Heart left ventricle (tissue), 16 donors: Measurements from ENCODE around the gene DUSP16. TPM values are rescaled to one million over a fixed set of nuclear protein-coding genes. Genes with fewer than 3 reads are reported as not detected.

Experiments used
- ATAC-seq, 4 donors: fragments of 200-7000 bp; cut with Tn5 transposase; one replicate each; pipeline ENCODE4 v1.9.1; 2020 to 2022; ENCODE audit warnings: moderate library complexity in 4 of 4, mild to moderate bottlenecking in 3 of 4, moderate number of reproducible peaks in 1 of 4
- DNase-seq, 5 donors: peaks; one replicate each; pipeline ENCODE4 v3.0.0-alpha.2; 2020
- H3K27ac ChIP-seq, 12 donors: fragments of 200-600 bp; sonication (generic) in 4 of 12; one replicate each; pipeline versions ENCODE4 v1.5.0 to v1.8.0; 2016 to 2022; ENCODE audit warnings: mild to moderate bottlenecking in 2 of 12
- H3K27me3 ChIP-seq, 9 donors: fragments of 200-600 bp; sonication (generic) in 2 of 9; one replicate each; pipeline versions ENCODE4 v1.5.1 to v1.8.0; 2016 to 2022; ENCODE audit warnings: mild to moderate bottlenecking in 3 of 9
- H3K36me3 ChIP-seq, 9 donors: fragments of 200-600 bp; sonication (generic) in 2 of 9; one replicate each; pipeline versions ENCODE4 v1.5.0 to v1.8.0; 2018 to 2022; ENCODE audit warnings: mild to moderate bottlenecking in 2 of 9
- H3K4me1 ChIP-seq, 12 donors: fragments of 200-600 bp; sonication (generic) in 4 of 12; one replicate each; pipeline versions ENCODE4 v1.5.0 to v1.8.0; 2016 to 2022; ENCODE audit warnings: mild to moderate bottlenecking in 3 of 12
- H3K4me3 ChIP-seq, 12 donors: fragments of 200-600 bp; sonication (generic) in 4 of 12; one replicate each; pipeline versions ENCODE4 v1.5.0 to v1.8.0; 2017 to 2022; ENCODE audit warnings: mild to moderate bottlenecking in 9 of 12, moderate library complexity in 4 of 12
- H3K9me3 ChIP-seq, 12 donors: fragments of 200-600 bp; sonication (generic) in 4 of 12; one replicate each; pipeline versions ENCODE4 v1.5.0 to v1.8.0; 2016 to 2022; ENCODE audit warnings: mild to moderate bottlenecking in 1 of 12
- CTCF ChIP-seq, 12 donors: fragments of 200-600 bp; sonication (generic) in 4 of 12; IDR thresholded peaks; one replicate each; pipeline versions ENCODE4 v1.5.0 to v1.8.0; 2018 to 2022; ENCODE audit warnings: antibody characterized with exemption in 12 of 12, mild to moderate bottlenecking in 5 of 12
- POLR2A ChIP-seq, 2 donors: fragments of 450-650 bp; IDR thresholded peaks; one replicate each; pipeline ENCODE4 v1.6.1; 2017; ENCODE audit warnings: antibody characterized with exemption in 2 of 2, mild to moderate bottlenecking in 2 of 2, moderate library complexity in 2 of 2
- WGBS, 4 donors: extraction: QIAGEN DNeasy Blood & Tissue Kit in 2 of 4; methylation state at CpG; one replicate each; pipeline versions ENCODE4 v1.1.5 to v1.1.7; 2013 to 2018; 5-methylcytosine and 5-hydroxymethylcytosine counted together
- intact Hi-C, 10 donors: fragments of 100-400 bp; cut with DNase I; formaldehyde crosslinking; loops; one replicate each; pipeline versions ENCODE4 v1.11.1 to v1.14.2; 2022
- polyA plus RNA-seq, 2 donors: library from polyadenylated mRNA; stranded (reverse); fragments of 200-250 nt; gene quantifications; one replicate each; pipeline ENCODE4 v1.2.3, GENCODE V29; 2013
- total RNA-seq, 9 donors: library from RNA; depleted of rRNA in 2 of 9; stranded (reverse); fragments of >200 nt in 2 of 9; fragmentation: NEBNext Ultra II Directional in 3 of 9; extraction: Animal tissue kit (Norgen Biotek cat#: 25700) in 3 of 9; gene quantifications; one replicate each; pipeline versions ENCODE4 v1.1.0 to v1.2.4, GENCODE V29; 2016 to 2023
- donor health status: ischemic (EF 13 %, LVEDD 7.1; RV severe dilation, severe dysfunction).
- donor health status: healthy with polysubstance abuse.
- donor health status: DM: no; HTN: yes; CAD: no.
- donor health status: DM: no; HTN: no; CAD: no.
- donor health status: ischemic (EF 25% LVEDD 6.9; RV normal size, moderate dysfunction).
- donor health status: ischemic (EF 25% LVEDD 5.7; RV mildly dilated, moderate dysfunction).
- donor health status: healthy.
- donor health status: DM: yes; HTN: yes; CAD: no.
- donor health status: ischemic (EF 35%, LVEDD 5.7; RV mildly dilated, moderate dysfunction).
- donor health status: nonischemic (EF 11% LVEDD 7.7; RV severe dilation, severe dysfunction).
- donor health status: DM: yes; HTN: yes; CAD: no.
- donor health status: PGD.
- donor health status: ischemic (EF 29% LVEDD 5.4; RV normal size, mild dysfunction).
- donor health status: nonischemic (EF 23%, LVEDD 6.1; RV moderate dilation, normal function).

DUSP16 gene
- total and polyA plus RNA-seq, 11 donors = 2.5 to 24.7 (median 15.1) TPM

- Histone ChIP-seq H3K4me1 (peaks cover 0 to 14% (median 0%) of the 10 kb centered on the region in 12 donors), H3K27ac (no peak overlapping the region), H3K4me3 (no peak overlapping the region), H3K9me3 (no peaks in the 10 kb centered on the region), H3K27me3 (no peaks in the 10 kb centered on the region), H3K36me3 (peaks cover 0 to 18% (median 8%) of the 10 kb centered on the region in 9 donors)
- intact Hi-C loops = no loop called here
- ATAC-seq (no peak), DNase-seq (no peak)
- no peak for TF ChIP-seq CTCF (IDR thresholded peaks at IDR 0.05)
- TF ChIP-seq POLR2A (IDR thresholded peaks at IDR 0.05) = no peak
Measured at GRCh38 chr12:12432364-12432763, 130.3 kb downstream of the DUSP16 start.

GRCh38 chr12:12428961-12429657 is 133.6 kb downstream of the DUSP16 start:
- Histone ChIP-seq H3K9me3 (peaks cover 0 to 7% (median under 1%) of the 10 kb centered on the region in 12 donors), H3K27me3 (no peaks in the 10 kb centered on the region), H3K36me3 (no peaks in the 10 kb centered on the region), H3K27ac (no peak overlapping the region), H3K4me1 (peaks cover 0 to 16% (median 3%) of the 10 kb centered on the region in 12 donors), H3K4me3 (no peak overlapping the region)
- DNase-seq (no peak), ATAC-seq (no peak)
- TF ChIP-seq CTCF (IDR thresholded peaks at IDR 0.05) (no peak), POLR2A (IDR thresholded peaks at IDR 0.05) (no peak)
- intact Hi-C loops = no loop called here
- WGBS, 4 donors = 91 to 97% (median 96%) methylated on average over 7 of the region's 7 CpGs

- TF ChIP-seq CTCF (IDR thresholded peaks at IDR 0.05) (no peak), POLR2A (IDR thresholded peaks at IDR 0.05) (no peak)
Measured at GRCh38 chr12:12428047-12428446, 134.6 kb downstream of the DUSP16 start.

GRCh38 chr12:12427568-12427967 is 135.1 kb downstream of the DUSP16 start:
- intact Hi-C loops = no loop called here
- Histone ChIP-seq H3K4me1 (peaks cover 0 to 14% (median 3%) of the 10 kb centered on the region in 12 donors), H3K9me3 (peaks cover 0 to 22% (median 6%) of the 10 kb centered on the region in 12 donors), H3K27me3 (no peaks in the 10 kb centered on the region), H3K4me3 (no peak overlapping the region), H3K36me3 (no peaks in the 10 kb centered on the region), H3K27ac (no peak overlapping the region)
- no peak for DNase-seq
- TF ChIP-seq POLR2A (IDR thresholded peaks at IDR 0.05) = no peak
- TF ChIP-seq CTCF (IDR thresholded peaks at IDR 0.05) = no peak
- WGBS, 4 donors = 92 to 95% (median 93%) methylated on average over 4 of the region's 4 CpGs
- no peak for ATAC-seq

More at GRCh38 chr12:12428047-12428446, 134.6 kb downstream of the DUSP16 start:
- ATAC-seq = no peak
- intact Hi-C loops = no loop called here
- H3K36me3 ChIP-seq = no peaks in the 10 kb centered on the region
- DNase-seq = no peak
- no peaks in the 10 kb centered on the region for H3K27me3 ChIP-seq
- H3K9me3 ChIP-seq = peaks cover 0 to 17% (median 4%) of the 10 kb centered on the region in 12 donors
- WGBS, 4 donors = 76 to 96% (median 90%) methylated on average over 2 of the region's 2 CpGs
- peaks cover 0 to 14% (median 3%) of the 10 kb centered on the region in 12 donors for H3K4me1 ChIP-seq
- H3K4me3 ChIP-seq = no peak overlapping the region
- no peak overlapping the region for H3K27ac ChIP-seq
